ENCODE measurements around the gene UFC1. TPM values are rescaled to one million over a fixed set of nuclear protein-coding genes. Genes with fewer than 3 reads are reported as not detected.

The UFC1 gene
- total and polyA plus RNA-seq, 2 of the 13 experiments (the other 11 are each of a cell fraction or from before 2014, with no cell fraction given), result 72.8 to 85.2 TPM

- TF ChIP-seq TAF1 (CRISPR knock-in tag; IDR thresholded peaks at IDR 0.05) (peak; percentile 55; the same call in 1 of the 2 replicates), ZSCAN12 (CRISPR knock-in tag; IDR thresholded peaks at IDR 0.05) (no peak), ZMAT5 (CRISPR knock-in tag; IDR thresholded peaks at IDR 0.05; ENCODE audit: borderline replicate concordance, low read depth) (no peak), GMEB2 (CRISPR knock-in tag; IDR thresholded peaks at IDR 0.05; ENCODE audit: low read depth) (no peak), POLR2G (IDR thresholded peaks at IDR 0.05; ENCODE audit: low read depth, low read length) (peak; percentile 74), HHEX (CRISPR knock-in tag; IDR thresholded peaks at IDR 0.05) (no peak), MEF2D (CRISPR knock-in tag; IDR thresholded peaks at IDR 0.05) (no peak), ZNF816 (CRISPR knock-in tag; IDR thresholded peaks at IDR 0.05; ENCODE audit: borderline replicate concordance) (peak; percentile 63; the same call in 1 of the 2 replicates), ASH2L (IDR thresholded peaks at IDR 0.05; ENCODE audit: insufficient read length, low read depth, low read length) (peak; percentile 84), RBM39 (IDR thresholded peaks at IDR 0.05; ENCODE audit: low read depth, low read length, poor library complexity, severe bottlenecking) (no peak), FOXJ3 (CRISPR knock-in tag; IDR thresholded peaks at IDR 0.05; ENCODE audit: borderline replicate concordance) (0 out of 2 replicates have a peak, but pooled peaks have one; percentile 44), ELF4 (CRISPR knock-in tag; IDR thresholded peaks at IDR 0.05; ENCODE audit: borderline replicate concordance) (no peak), ZFP90 (CRISPR knock-in tag; IDR thresholded peaks at IDR 0.05; ENCODE audit: borderline replicate concordance) (peak; percentile 72), LRRFIP1 (CRISPR knock-in tag; conservative IDR thresholded peaks at IDR 0.05) (no peak), CHD2 (IDR thresholded peaks at IDR 0.05; ENCODE audit: low read depth, low read length) (peak; percentile 93), GPBP1L1 (CRISPR knock-in tag; IDR thresholded peaks at IDR 0.05) (no peak), ZFAT (CRISPR knock-in tag; conservative IDR thresholded peaks at IDR 0.05) (no peak), HDAC2 (CRISPR knock-in tag; IDR thresholded peaks at IDR 0.05) (peak; percentile 48; the same call in 1 of the 2 replicates), ZNF3 (CRISPR knock-in tag; IDR thresholded peaks at IDR 0.05) (no peak), NCOA5 (CRISPR knock-in tag; IDR thresholded peaks at IDR 0.05) (no peak), NFKB2 (CRISPR knock-in tag; IDR thresholded peaks at IDR 0.05; ENCODE audit: borderline replicate concordance) (peak; percentile 79; the same call in 1 of the 2 replicates), ZNF207 (IDR thresholded peaks at IDR 0.05; ENCODE audit: borderline replicate concordance) (no peak), NRL (CRISPR knock-in tag; IDR thresholded peaks at IDR 0.05; ENCODE audit: borderline replicate concordance) (no peak), ZKSCAN8 (CRISPR knock-in tag; IDR thresholded peaks at IDR 0.05; ENCODE audit: borderline replicate concordance) (peak; percentile 60; the same call in 1 of the 2 replicates)
These were observed 12.2 kb downstream of the UFC1 start, which contains the start of gene PPOX (continued) for GRCh38 chr1:161165742-161166668.

Data from HepG2 (cell line).